ENCODE results near the gene PRKCA.

GRCh38 chr17:66359351-66359750 lies 56.9 kb downstream of the PRKCA start:
- TF ChIP-seq GATA2 (IDR thresholded peaks at IDR 0.05; ENCODE audit: low read depth, low read length) (no peak), GATA3 (IDR thresholded peaks at IDR 0.05; ENCODE audit: low read depth, low read length) (no peak)

Data from SH-SY5Y (cell line).